IMR-90 (cell line): Measurements from ENCODE around the gene CHL1. TPM values are rescaled to one million over a fixed set of nuclear protein-coding genes. Genes with fewer than 3 reads are reported as not detected.
A peak's percentile ranks its signal among the peaks of the same experiment; 100 is the strongest.

Source experiments
- ATAC-seq: fragments of 200-7000 bp; cut with Tn5 transposase; 2 replicates; pipeline ENCODE4 v1.9.1; 2020; ENCODE audit warnings: low read depth, mild to moderate bottlenecking, moderate library complexity
- BruUV-seq: library from RNA; stranded (reverse); fragments of 400-500 nt; replicated peaks from 2 replicates; lab custom pipeline; 2021; lab: Mats Ljungman, UMichigan
- CTCF ChIA-PET: fragments of 300-600 bp; formaldehyde crosslinking; extraction: SDS; loops from one replicate; lab custom pipeline; 2021; ENCODE audit warnings: antibody characterized with exemption; lab: Yijun Ruan, JAX
- POLR2A ChIA-PET: fragments of 300-600 bp; sonication (Branson Sonifier 250); formaldehyde crosslinking; loops from one replicate; lab custom pipeline; 2022; ENCODE audit warnings: antibody characterized with exemption; ENCODE audit not compliant: unreplicated experiment; lab: Charles Lee
- DNase-seq: peaks from one replicate; pipeline ENCODE4 v3.0.0; 2013
- H2AFZ ChIP-seq: replicated peaks from 2 replicates; pipeline ENCODE3; 2013; ENCODE audit warnings: low read length, mild to moderate bottlenecking; ENCODE audit not compliant: poor library complexity
- H2AK5ac ChIP-seq: 2 replicates; pipeline ENCODE4 v1.6.1; 2013; ENCODE audit warnings: low read depth, low read length, inconsistent platforms
- H2AK9ac ChIP-seq: replicated peaks from 2 replicates; pipeline ENCODE3; 2013; ENCODE audit warnings: mild to moderate bottlenecking, low read depth, low read length, moderate library complexity; ENCODE audit not compliant: poor library complexity
- H2BK120ac ChIP-seq: 2 replicates; pipeline ENCODE4 v1.6.1; 2013; ENCODE audit warnings: low read depth, low read length, inconsistent platforms
- H2BK15ac ChIP-seq: 3 replicates; pipeline ENCODE4 v1.6.1; 2013; ENCODE audit warnings: low read depth, low read length, inconsistent platforms
- H2BK20ac ChIP-seq: 2 replicates; pipeline ENCODE4 v1.6.1; 2013; ENCODE audit warnings: low read depth, mild to moderate bottlenecking, inconsistent platforms, low read length, moderate library complexity
- H2BK5ac ChIP-seq: 2 replicates; pipeline ENCODE4 v1.6.1; 2013; ENCODE audit warnings: mild to moderate bottlenecking, low read depth, low read length, inconsistent platforms; ENCODE audit not compliant: poor library complexity, severe bottlenecking
- H3K14ac ChIP-seq: replicated peaks from 2 replicates; pipeline ENCODE4 v1.6.1; 2013; ENCODE audit warnings: low read depth, low read length, inconsistent platforms
- H3K18ac ChIP-seq: 2 replicates; pipeline ENCODE4 v1.6.1; 2013; ENCODE audit warnings: low read depth, low read length, control low read depth
- H3K23ac ChIP-seq: 2 replicates; pipeline ENCODE4 v1.6.1; 2013; ENCODE audit warnings: low read depth, low read length, inconsistent platforms
- H3K27ac ChIP-seq: 2 replicates; pipeline ENCODE4 v1.5.1; 2013; ENCODE audit warnings: mild to moderate bottlenecking, control low read depth, low read length; ENCODE audit not compliant: insufficient read depth
- H3K27me3 ChIP-seq: 2 replicates; pipeline ENCODE4 v1.6.1; 2013; ENCODE audit warnings: low read length; ENCODE audit not compliant: control insufficient read depth, insufficient read depth
- H3K36me3 ChIP-seq: 2 replicates; pipeline ENCODE4 v1.6.1; 2013; ENCODE audit warnings: low read length, mixed read lengths; ENCODE audit not compliant: control insufficient read depth, insufficient read depth
- H3K4ac ChIP-seq: 2 replicates; pipeline ENCODE4 v1.6.1; 2013; ENCODE audit warnings: low read depth, low read length, inconsistent platforms
- H3K4me1 ChIP-seq: 2 replicates; pipeline ENCODE4 v1.6.1; 2013; ENCODE audit warnings: low read length, mixed read lengths; ENCODE audit not compliant: control insufficient read depth, insufficient read depth
- H3K4me2 ChIP-seq: 2 replicates; pipeline ENCODE4 v1.6.1; 2013; ENCODE audit warnings: low read depth, mild to moderate bottlenecking, control low read depth, low read length, moderate library complexity
- H3K4me3 ChIP-seq: 2 replicates; pipeline ENCODE4 v1.5.1; 2013; ENCODE audit warnings: low read depth, mild to moderate bottlenecking, control low read depth, low read length, moderate library complexity; ENCODE audit not compliant: insufficient read depth
- H3K56ac ChIP-seq: 2 replicates; pipeline ENCODE4 v1.6.1; 2013; ENCODE audit warnings: low read length, inconsistent platforms; ENCODE audit not compliant: insufficient read depth; ENCODE audit errors: extremely low read depth
- H3K79me1 ChIP-seq, 2 experiments: 2 replicates each; pipeline ENCODE4 v1.6.1; 2013; ENCODE audit warnings: low read length in 2 of 2, inconsistent platforms in 1 of 2, low read depth in 1 of 2
- H3K9ac ChIP-seq: 2 replicates; pipeline ENCODE4 v1.6.1; 2013; ENCODE audit warnings: low read depth, low read length, control low read depth
- H3K9me1 ChIP-seq: 2 replicates; pipeline ENCODE4 v1.6.1; 2013; ENCODE audit warnings: low read length, inconsistent platforms; ENCODE audit not compliant: insufficient read depth
- H3K9me3 ChIP-seq: 2 replicates; pipeline ENCODE4 v1.6.1; 2013; ENCODE audit warnings: low read length; ENCODE audit not compliant: control insufficient read depth, insufficient read depth
- H4K20me1 ChIP-seq: 2 replicates; pipeline ENCODE4 v1.6.1; 2013; ENCODE audit warnings: low read length, inconsistent platforms; ENCODE audit not compliant: insufficient read depth
- H4K5ac ChIP-seq: 2 replicates; pipeline ENCODE4 v1.6.1; 2013; ENCODE audit warnings: mild to moderate bottlenecking, low read depth, low read length, control low read depth
- H4K8ac ChIP-seq, 2 experiments: 2 replicates each; pipeline ENCODE4 v1.6.1; 2013; ENCODE audit warnings: low read depth in 2 of 2, low read length in 2 of 2, control low read depth in 1 of 2, inconsistent platforms in 1 of 2
- H4K91ac ChIP-seq: 2 replicates; pipeline ENCODE4 v1.6.1; 2013; ENCODE audit warnings: low read depth, low read length, inconsistent platforms; ENCODE audit not compliant: insufficient read depth
- CEBPB ChIP-seq: IDR thresholded peaks from 2 replicates; pipeline ENCODE4 v1.6.1; 2012; ENCODE audit warnings: low read depth, low read length, improper control_type of control experiment
- RAD21 ChIP-seq: IDR thresholded peaks from 2 replicates; pipeline ENCODE4 v1.6.1; 2012; ENCODE audit warnings: low read length, improper control_type of control experiment
- WGBS, 2 experiments: methylation state at CpG; one replicate each; pipeline versions ENCODE4 v1.1.5 to v1.1.7; 2013; ENCODE audit warnings: missing lambda C conversion rate in 2 of 2; ENCODE audit not compliant: insufficient read length in 1 of 2; ENCODE audit errors: extremely low coverage in 2 of 2; 5-methylcytosine and 5-hydroxymethylcytosine counted together
- dilution Hi-C: fragments of 300-500 bp; cut with HindIII; formaldehyde crosslinking; loops from one replicate; pipeline ENCODE4 v1.14.3; 2018; ENCODE audit warnings: low sequenced_read_pairs; ENCODE audit not compliant: unreplicated experiment
- in situ Hi-C: fragments of 300-500 bp; cut with MboI; formaldehyde crosslinking; loops from 3 replicates; pipeline ENCODE4 v1.14.3; 2019; ENCODE audit warnings: low sequenced_read_pairs, inconsistent platforms, mixed read lengths
- intact Hi-C: fragments of 100-400 bp; cut with micrococcal nuclease; formaldehyde crosslinking; loops from 2 replicates; pipeline ENCODE4 v1.10.0; 2022
- polyA plus RNA-seq, 3 experiments: library from polyadenylated mRNA; depleted of rRNA; stranded (reverse); fragments of >200 nt; gene quantifications; 2 replicates each; pipeline ENCODE4 v1.2.3, GENCODE V29; 2012; ENCODE audit warnings: low replicate concordance in 1 of 3
- total RNA-seq: library from RNA; depleted of rRNA; stranded (reverse); fragments of >200 nt; gene quantifications from 2 replicates; pipeline ENCODE4 v1.2.3, GENCODE V29; 2012

CHL1 gene
- total and polyA plus RNA-seq, 2 of the 4 experiments (the other 2 are of a cell fraction) = 0.38 to 1.6 TPM

DNA sequence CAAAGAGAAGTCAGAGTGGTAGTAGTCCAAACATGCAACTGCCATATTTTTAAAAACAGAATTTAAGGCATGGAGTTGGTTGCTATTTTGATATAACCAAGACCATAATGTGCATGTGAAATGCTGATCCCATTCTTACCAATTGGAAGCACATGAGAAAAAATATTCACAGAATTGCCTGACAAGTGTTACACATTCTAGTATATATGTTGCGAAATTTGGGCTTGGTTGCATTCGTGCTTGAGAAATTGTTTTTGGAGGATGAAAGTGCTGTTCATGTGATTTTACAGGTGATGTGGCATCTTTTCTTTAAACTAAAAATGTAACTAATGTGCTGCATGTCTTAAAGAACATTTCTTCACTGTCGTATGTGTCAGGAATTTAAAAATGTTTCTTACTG lies 199.7 kb downstream of the CHL1 start:
- DNase-seq (no peak), ATAC-seq (no peak)
- in situ Hi-C loops = no loop called here

More for the DNA sequence above, 199.7 kb downstream of the CHL1 start:
- no peaks in the 10 kb centered on the region for H3K27me3 ChIP-seq
- no peak overlapping the region for H3K9ac ChIP-seq
- H3K4me3 ChIP-seq = no peak overlapping the region
- no TSS peak for BruUV-seq
- H4K91ac ChIP-seq = no peak overlapping the region
- no peak overlapping the region for H3K4ac ChIP-seq
- no peak overlapping the region for H2BK120ac ChIP-seq
- H4K8ac ChIP-seq = no peak overlapping the region
- ChIA-PET CTCF (no interaction called here), POLR2A (no interaction called here)
- H2AK9ac ChIP-seq = no peak overlapping the region
- H3K18ac ChIP-seq = no peak overlapping the region
- no peak overlapping the region for H3K14ac ChIP-seq
- no peak overlapping the region for H3K56ac ChIP-seq
- H2BK5ac ChIP-seq = no peak overlapping the region
- intact Hi-C loops = no loop called here
- H3K9me3 ChIP-seq = no peaks in the 10 kb centered on the region
- H2BK15ac ChIP-seq = no peak overlapping the region
- H2BK20ac ChIP-seq = no peak overlapping the region
- no peaks in the 10 kb centered on the region for H3K4me1 ChIP-seq
- H3K9me1 ChIP-seq = no peaks in the 10 kb centered on the region
- no peak overlapping the region for H4K5ac ChIP-seq
- H4K20me1 ChIP-seq = no peaks in the 10 kb centered on the region
- no peak overlapping the region for H2AK5ac ChIP-seq
- no peaks in the 10 kb centered on the region for H3K36me3 ChIP-seq
- no peak overlapping the region for H3K23ac ChIP-seq
- dilution Hi-C loops = no loop called here
- H3K27ac ChIP-seq = no peak overlapping the region
- TF ChIP-seq CEBPB (peak; percentile 73), RAD21 (no peak)
- H3K79me1 ChIP-seq = no peaks in the 10 kb centered on the region
- no CpG with 5 or more reads among the region's 3 CpGs for whole genome bisulfite sequencing, 2 experiments
- no peak overlapping the region for H3K4me2 ChIP-seq
- H2AFZ ChIP-seq = no peak overlapping the region
